Tibial nerve (tissue), 4 donors: Measurements from ENCODE around the gene TENM4.

Experiments
- EP300 ChIP-seq, 2 donors: sonication (generic); formaldehyde crosslinking; IDR thresholded peaks; one replicate each; pipeline ENCODE4 v1.6.1; 2017; ENCODE audit warnings: antibody characterized with exemption in 2 of 2, mild to moderate bottlenecking in 1 of 2
- POLR2A ChIP-seq, 2 donors: fragments of 450-650 bp; IDR thresholded peaks; one replicate each; pipeline ENCODE4 v1.6.1; 2017; ENCODE audit warnings: antibody characterized with exemption in 2 of 2, mild to moderate bottlenecking in 2 of 2, moderate library complexity in 2 of 2
- TF ChIP-seq, protein P1 (sequence below), 5 experiments: fragments of 200-600 bp in 3 of 5; fragments of 450-650 bp in 2 of 5; sonication (generic) in 3 of 5; IDR thresholded peaks; one replicate each; pipeline ENCODE4 v1.5.1; 2016 to 2019; ENCODE audit warnings: antibody characterized with exemption in 5 of 5, mild to moderate bottlenecking in 3 of 5, moderate library complexity in 2 of 5

GRCh38 chr11:78698612-78699011, 742.2 kb downstream of the TENM4 start:
- TF ChIP-seq POLR2A (IDR thresholded peaks at IDR 0.05): no peak
- TF ChIP-seq, protein P1, sequence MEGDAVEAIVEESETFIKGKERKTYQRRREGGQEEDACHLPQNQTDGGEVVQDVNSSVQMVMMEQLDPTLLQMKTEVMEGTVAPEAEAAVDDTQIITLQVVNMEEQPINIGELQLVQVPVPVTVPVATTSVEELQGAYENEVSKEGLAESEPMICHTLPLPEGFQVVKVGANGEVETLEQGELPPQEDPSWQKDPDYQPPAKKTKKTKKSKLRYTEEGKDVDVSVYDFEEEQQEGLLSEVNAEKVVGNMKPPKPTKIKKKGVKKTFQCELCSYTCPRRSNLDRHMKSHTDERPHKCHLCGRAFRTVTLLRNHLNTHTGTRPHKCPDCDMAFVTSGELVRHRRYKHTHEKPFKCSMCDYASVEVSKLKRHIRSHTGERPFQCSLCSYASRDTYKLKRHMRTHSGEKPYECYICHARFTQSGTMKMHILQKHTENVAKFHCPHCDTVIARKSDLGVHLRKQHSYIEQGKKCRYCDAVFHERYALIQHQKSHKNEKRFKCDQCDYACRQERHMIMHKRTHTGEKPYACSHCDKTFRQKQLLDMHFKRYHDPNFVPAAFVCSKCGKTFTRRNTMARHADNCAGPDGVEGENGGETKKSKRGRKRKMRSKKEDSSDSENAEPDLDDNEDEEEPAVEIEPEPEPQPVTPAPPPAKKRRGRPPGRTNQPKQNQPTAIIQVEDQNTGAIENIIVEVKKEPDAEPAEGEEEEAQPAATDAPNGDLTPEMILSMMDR (IDR thresholded peaks at IDR 0.05): no peak
- TF ChIP-seq EP300 (IDR thresholded peaks at IDR 0.05): no peak
